Measurements from ENCODE around the gene ZNF891. TPM values are rescaled to one million over a fixed set of nuclear protein-coding genes. Genes with fewer than 3 reads are reported as not detected.

ZNF891 gene
- total RNA-seq, 1 donor from 2014 or later: 2.6 TPM

- no peak for DNase-seq
These were observed 66.5 kb downstream of the ZNF891 start for GRCh38 chr12:133063556-133063955.

GRCh38 chr12:133061954-133062353, 68.1 kb downstream of the ZNF891 start:
- no peak overlapping the region for H3K4me3 ChIP-seq
- H3K9me3 ChIP-seq: peaks cover 100% of the 10 kb centered on the region
- TF ChIP-seq CTCF (IDR thresholded peaks at IDR 0.05): no peak
- H3K27ac ChIP-seq: no peak overlapping the region
- no peaks in the 10 kb centered on the region for H3K4me1 ChIP-seq
- no peak for ATAC-seq
- H3K36me3 ChIP-seq: peaks cover 4% of the 10 kb centered on the region
- no peaks in the 10 kb centered on the region for H3K27me3 ChIP-seq (ENCODE audit: low read depth)
- no peak for DNase-seq
- intact Hi-C loops (cut with DNase I): no loop called here

More at GRCh38 chr12:133063556-133063955, 66.5 kb downstream of the ZNF891 start:
- no peaks in the 10 kb centered on the region for H3K36me3 ChIP-seq
- H3K27me3 ChIP-seq (ENCODE audit: low read depth): no peaks in the 10 kb centered on the region
- no peaks in the 10 kb centered on the region for H3K4me1 ChIP-seq
- H3K27ac ChIP-seq: no peak overlapping the region
- H3K4me3 ChIP-seq: no peak overlapping the region
- H3K9me3 ChIP-seq: peaks cover 99% of the 10 kb centered on the region
- intact Hi-C loops (cut with DNase I): no loop called here
- ATAC-seq: no peak
- no peak for TF ChIP-seq CTCF (IDR thresholded peaks at IDR 0.05)

GRCh38 chr12:133058203-133059113, 71.6 kb downstream of the ZNF891 start:
- peaks cover 13% of the 10 kb centered on the region for H3K36me3 ChIP-seq
- intact Hi-C loops (cut with DNase I): no loop called here
- peaks cover 98% of the 10 kb centered on the region for H3K9me3 ChIP-seq

GRCh38 chr12:133057446-133057845, 72.6 kb downstream of the ZNF891 start:
- ATAC-seq (no peak), DNase-seq (no peak)
- Histone ChIP-seq H3K4me3 (no peak overlapping the region), H3K27ac (no peak overlapping the region), H3K36me3 (peaks cover 22% of the 10 kb centered on the region), H3K9me3 (peaks cover 98% of the 10 kb centered on the region), H3K27me3 (ENCODE audit: low read depth) (no peaks in the 10 kb centered on the region), H3K4me1 (no peaks in the 10 kb centered on the region)
- no peak for TF ChIP-seq CTCF (IDR thresholded peaks at IDR 0.05)
- intact Hi-C loops (cut with DNase I): no loop called here

More at GRCh38 chr12:133058203-133059113, 71.6 kb downstream of the ZNF891 start:
- DNase-seq (no peak), ATAC-seq (no peak)
- no peaks in the 10 kb centered on the region for H3K4me1 ChIP-seq
- no peak overlapping the region for H3K27ac ChIP-seq
- no peak overlapping the region for H3K4me3 ChIP-seq
- TF ChIP-seq CTCF (IDR thresholded peaks at IDR 0.05): no peak
- H3K27me3 ChIP-seq (ENCODE audit: low read depth): no peaks in the 10 kb centered on the region

Other genes with a start within 250 kb of the ZNF891 start
- 43.6 TPM for gene CHFR, start 242.7 kb downstream of the ZNF891 start, total RNA-seq
- 13.3 TPM for gene ZNF605, start 174.0 kb downstream of the ZNF891 start, total RNA-seq
- gene ZNF26, start 143.9 kb downstream of the ZNF891 start, total RNA-seq: 12.6 TPM
- gene ZNF84, start 92.8 kb downstream of the ZNF891 start, total RNA-seq: 24.5 TPM
- 15.0 TPM for gene ZNF140, start 49.4 kb downstream of the ZNF891 start, total RNA-seq
- gene ZNF10, start 353 bp upstream of the ZNF891 start, total RNA-seq: 7.7 TPM
- 23.3 TPM for gene ZNF268, start 51.2 kb upstream of the ZNF891 start, total RNA-seq
- gene ANHX, start 105.6 kb upstream of the ZNF891 start, total RNA-seq: not detected